ENCODE results near the gene HOXD4. TPM values are rescaled to one million over a fixed set of nuclear protein-coding genes. Genes with fewer than 3 reads are reported as not detected.

Gene HOXD4
- polyA plus RNA-seq, 2 of the 4 experiments (the other 2 are of a cell fraction): 0.27 to 0.87 TPM

- TF ChIP-seq CHD4 (IDR thresholded peaks at IDR 0.05; ENCODE audit: borderline replicate concordance) (no peak), ESRRA (IDR thresholded peaks at IDR 0.05; ENCODE audit: borderline replicate concordance, low read length) (no peak)
- TF ChIP-seq, protein P1, sequence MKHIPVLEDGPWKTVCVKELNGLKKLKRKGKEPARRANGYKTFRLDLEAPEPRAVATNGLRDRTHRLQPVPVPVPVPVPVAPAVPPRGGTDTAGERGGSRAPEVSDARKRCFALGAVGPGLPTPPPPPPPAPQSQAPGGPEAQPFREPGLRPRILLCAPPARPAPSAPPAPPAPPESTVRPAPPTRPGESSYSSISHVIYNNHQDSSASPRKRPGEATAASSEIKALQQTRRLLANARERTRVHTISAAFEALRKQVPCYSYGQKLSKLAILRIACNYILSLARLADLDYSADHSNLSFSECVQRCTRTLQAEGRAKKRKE (CRISPR knock-in tag; IDR thresholded peaks at IDR 0.05; ENCODE audit: low read depth): no peak
- no peak overlapping the region for H3K27ac ChIP-seq
- POLR2A ChIA-PET: no interaction called here
- no peak for ATAC-seq
- H3K9me3 ChIP-seq: no peaks in the 10 kb centered on the region
- H3K4me3 ChIP-seq: no peak overlapping the region
- CTCF ChIA-PET: no interaction called here
- no peaks in the 10 kb centered on the region for H3K4me1 ChIP-seq
- no peak for FAIRE-seq
- no peak overlapping the region for H3K4me2 ChIP-seq
- no peak for DNase-seq (ENCODE audit: low read depth in 1 of 2, low spot score in 1 of 2)
- 83% methylated on average over 21 of the region's 21 CpGs for WGBS (ENCODE audit: missing lambda C conversion rate)
Measured at GRCh38 chr2:176200971-176201370, 49.6 kb downstream of the HOXD4 start.

- CTCF ChIA-PET: interaction anchor here (0.8 to 1.0 kb wide), 3 partner anchors 8 to 96 kb away, joined by 3 to 6 read pairs (median 3); no protein-coding TSS in a partner anchor
- ATAC-seq: no peak
Measured at GRCh38 chr2:176202491-176202890, 51.1 kb downstream of the HOXD4 start.

More at GRCh38 chr2:176202491-176202890, 51.1 kb downstream of the HOXD4 start:
- POLR2A ChIA-PET: no interaction called here
- WGBS (ENCODE audit: missing lambda C conversion rate): 22% methylated on average over 7 of the region's 7 CpGs
- H3K4me3 ChIP-seq: no peak overlapping the region
- FAIRE-seq: no peak
- no peak overlapping the region for H3K4me2 ChIP-seq
- H3K9me3 ChIP-seq: no peaks in the 10 kb centered on the region
- H3K27ac ChIP-seq: no peak overlapping the region
- TF ChIP-seq E2F6 (IDR thresholded peaks at IDR 0.05; ENCODE audit: borderline replicate concordance, low read depth) (no peak), CEBPB (IDR thresholded peaks at IDR 0.05) (no peak), HDAC2 (IDR thresholded peaks at IDR 0.05) (no peak), NFE2L2 (conservative IDR thresholded peaks at IDR 0.05; ENCODE audit: low read length) (no peak)
- no peaks in the 10 kb centered on the region for H3K4me1 ChIP-seq
- DNase-seq (ENCODE audit: low read depth in 1 of 2, low spot score in 1 of 2): no peak

Small RNA genes lying within 50 kb of the gene (small RNA-seq; reads per million reads assigned to genes)
- gene MIR10B: 30.3 to 1,226 (median 707) reads per million in 6 experiments

Other genes starting within 250 kb of the HOXD4 start
- gene LNPK, start 149.3 kb upstream of the HOXD4 start, polyA plus RNA-seq (2011; rRNA removed): 21.2 and 24.7 TPM in 2 replicates
- 10.8 to 13.4 TPM (median 13.1 TPM) in 3 replicates for gene LNPK, start 149.3 kb upstream of the HOXD4 start, polyA plus RNA-seq (2017; fragmentation: RNase III; extraction: RNeasy Plus Mini Kit Qiagen cat#74134 plus additional on column Dnase treatment)
- gene EVX2, start 67.6 kb upstream of the HOXD4 start, polyA plus RNA-seq (2011; rRNA removed): 0.03 TPM in 2 replicates
- gene EVX2, start 67.6 kb upstream of the HOXD4 start, polyA plus RNA-seq (2017; fragmentation: RNase III; extraction: RNeasy Plus Mini Kit Qiagen cat#74134 plus additional on column Dnase treatment): not detected in 3 replicates
- gene HOXD13, start 58.8 kb upstream of the HOXD4 start, polyA plus RNA-seq (2011; rRNA removed): 0.25 and 0.35 TPM in 2 replicates
- gene HOXD13, start 58.8 kb upstream of the HOXD4 start, polyA plus RNA-seq (2017; fragmentation: RNase III; extraction: RNeasy Plus Mini Kit Qiagen cat#74134 plus additional on column Dnase treatment): 0.12 to 0.17 TPM (median 0.13 TPM) in 3 replicates
- not detected in 2 replicates for gene HOXD12, start 51.8 kb upstream of the HOXD4 start, polyA plus RNA-seq (2011; rRNA removed)
- not detected in 3 replicates for gene HOXD12, start 51.8 kb upstream of the HOXD4 start, polyA plus RNA-seq (2017; fragmentation: RNase III; extraction: RNeasy Plus Mini Kit Qiagen cat#74134 plus additional on column Dnase treatment)
- 2.6 and 2.9 TPM in 2 replicates for gene HOXD11, start 44.3 kb upstream of the HOXD4 start, polyA plus RNA-seq (2011; rRNA removed)
- 3.7 to 4.9 TPM (median 4.8 TPM) in 3 replicates for gene HOXD11, start 44.3 kb upstream of the HOXD4 start, polyA plus RNA-seq (2017; fragmentation: RNase III; extraction: RNeasy Plus Mini Kit Qiagen cat#74134 plus additional on column Dnase treatment)
- gene HOXD10, start 34.8 kb upstream of the HOXD4 start, polyA plus RNA-seq (2011; rRNA removed): 4.6 and 4.8 TPM in 2 replicates
- gene HOXD10, start 34.8 kb upstream of the HOXD4 start, polyA plus RNA-seq (2017; fragmentation: RNase III; extraction: RNeasy Plus Mini Kit Qiagen cat#74134 plus additional on column Dnase treatment): 3.7 to 5.4 TPM (median 4.3 TPM) in 3 replicates
- 0.34 and 0.45 TPM in 2 replicates for gene HOXD9, start 28.8 kb upstream of the HOXD4 start, polyA plus RNA-seq (2011; rRNA removed)
- 0.94 to 1.7 TPM (median 1.0 TPM) in 3 replicates for gene HOXD9, start 28.8 kb upstream of the HOXD4 start, polyA plus RNA-seq (2017; fragmentation: RNase III; extraction: RNeasy Plus Mini Kit Qiagen cat#74134 plus additional on column Dnase treatment)
- 6.4 and 8.5 TPM in 2 replicates for gene HOXD8, start 21.8 kb upstream of the HOXD4 start, polyA plus RNA-seq (2011; rRNA removed)
- gene HOXD8, start 21.8 kb upstream of the HOXD4 start, polyA plus RNA-seq (2017; fragmentation: RNase III; extraction: RNeasy Plus Mini Kit Qiagen cat#74134 plus additional on column Dnase treatment): 3.5 to 3.9 TPM (median 3.8 TPM) in 3 replicates
- gene HOXD3, start 5.8 kb downstream of the HOXD4 start, polyA plus RNA-seq (2011; rRNA removed): 0.27 and 0.70 TPM in 2 replicates
- gene HOXD3, start 5.8 kb downstream of the HOXD4 start, polyA plus RNA-seq (2017; fragmentation: RNase III; extraction: RNeasy Plus Mini Kit Qiagen cat#74134 plus additional on column Dnase treatment): 0.14 to 0.36 TPM (median 0.18 TPM) in 3 replicates
- gene HOXD1, start 37.1 kb downstream of the HOXD4 start, polyA plus RNA-seq (2011; rRNA removed): 0.12 and 0.17 TPM in 2 replicates
- 0.11 to 0.17 TPM (median 0.12 TPM) in 3 replicates for gene HOXD1, start 37.1 kb downstream of the HOXD4 start, polyA plus RNA-seq (2017; fragmentation: RNase III; extraction: RNeasy Plus Mini Kit Qiagen cat#74134 plus additional on column Dnase treatment)
- gene MTX2, start 117.9 kb downstream of the HOXD4 start, polyA plus RNA-seq (2011; rRNA removed): 77.2 and 81.8 TPM in 2 replicates
- 56.9 to 60.1 TPM (median 58.5 TPM) in 3 replicates for gene MTX2, start 117.9 kb downstream of the HOXD4 start, polyA plus RNA-seq (2017; fragmentation: RNase III; extraction: RNeasy Plus Mini Kit Qiagen cat#74134 plus additional on column Dnase treatment)